Adrenal gland (tissue), 5 donors: ENCODE data around the gene CST6.

Experiments
- CTCF ChIP-seq, 6 experiments: fragments of 450-650 bp in 4 of 6; fragments of 200-600 bp in 2 of 6; sonication (generic) in 1 of 6; IDR thresholded peaks; 1 replicate in 5 of 6; 2 replicates in 1 of 6; pipeline versions ENCODE4 v1.5.1 to v1.8.0; 2016 to 2021; ENCODE audit warnings: antibody characterized with exemption in 6 of 6, mild to moderate bottlenecking in 2 of 6, moderate library complexity in 1 of 6
- POLR2A ChIP-seq, 2 donors: fragments of 450-650 bp; IDR thresholded peaks; one replicate each; pipeline ENCODE4 v1.6.1; 2017; ENCODE audit warnings: antibody characterized with exemption in 2 of 2, mild to moderate bottlenecking in 2 of 2, moderate library complexity in 1 of 2
- donor health status: DM: no; HTN: no; CAD: no.

GRCh38 chr11:66048547-66049323, 36.9 kb downstream of the CST6 start, which contains the start of gene GAL3ST3:
- TF ChIP-seq POLR2A (IDR thresholded peaks at IDR 0.05): no peak
- TF ChIP-seq CTCF (IDR thresholded peaks at IDR 0.05): no peak
